ENCODE measurements around the gene TSGA10IP.

Gene TSGA10IP

DNA sequence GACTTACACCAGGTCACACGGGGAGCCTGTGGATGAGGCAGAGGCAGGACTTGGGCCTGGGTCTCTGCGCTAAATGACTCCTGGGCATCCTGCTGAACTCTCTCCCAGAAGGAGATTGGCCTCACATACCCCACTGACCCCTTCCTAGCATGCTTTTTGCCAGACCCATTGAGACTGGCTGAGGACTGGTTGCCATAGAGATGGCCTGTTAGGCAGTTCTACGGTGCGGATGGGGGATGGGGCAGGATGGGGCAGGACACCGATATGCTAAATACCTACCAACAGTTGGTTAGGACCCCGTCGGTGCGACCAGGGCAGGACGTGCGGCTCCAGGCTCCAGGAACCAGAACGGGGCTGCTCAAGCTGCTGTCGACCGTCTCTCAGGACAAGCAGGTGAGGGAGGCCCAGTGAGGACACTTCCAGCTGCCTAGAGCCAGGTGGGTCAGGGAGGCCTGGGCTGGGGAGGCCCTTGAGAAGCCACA, at the start of gene TSGA10IP:
TSS of gene TSGA10IP (plus strand) at position 51 of the 482 bp plus-strand sequence. CDS start at position 247, 196 bp downstream.
- DNase-seq, result no peak

DNA sequence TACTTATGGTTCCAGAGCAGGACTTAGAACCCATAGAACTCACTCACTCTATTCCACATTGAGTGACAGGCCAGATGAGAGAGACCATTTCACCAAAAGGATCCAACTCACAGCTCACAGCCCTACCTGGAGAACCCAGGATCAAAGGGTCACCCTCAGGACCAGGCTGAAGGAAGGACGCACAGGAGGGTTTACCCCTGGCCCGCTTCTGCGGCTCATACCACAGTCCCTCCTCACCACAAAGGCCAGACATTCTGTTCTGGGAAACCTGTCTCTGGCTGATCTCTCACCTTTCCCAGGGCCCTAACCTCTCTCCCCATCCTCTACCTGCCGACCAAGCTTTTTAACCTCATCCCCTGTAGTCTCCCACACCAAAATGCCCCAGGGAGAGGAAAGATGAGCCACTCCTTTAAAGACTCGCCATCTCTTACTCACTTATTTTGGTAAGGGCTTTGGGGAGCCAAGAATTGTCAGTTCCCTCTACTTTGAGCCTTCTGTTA, 49.7 kb upstream of the TSGA10IP start:
- DNase-seq, result no peak

DNA sequence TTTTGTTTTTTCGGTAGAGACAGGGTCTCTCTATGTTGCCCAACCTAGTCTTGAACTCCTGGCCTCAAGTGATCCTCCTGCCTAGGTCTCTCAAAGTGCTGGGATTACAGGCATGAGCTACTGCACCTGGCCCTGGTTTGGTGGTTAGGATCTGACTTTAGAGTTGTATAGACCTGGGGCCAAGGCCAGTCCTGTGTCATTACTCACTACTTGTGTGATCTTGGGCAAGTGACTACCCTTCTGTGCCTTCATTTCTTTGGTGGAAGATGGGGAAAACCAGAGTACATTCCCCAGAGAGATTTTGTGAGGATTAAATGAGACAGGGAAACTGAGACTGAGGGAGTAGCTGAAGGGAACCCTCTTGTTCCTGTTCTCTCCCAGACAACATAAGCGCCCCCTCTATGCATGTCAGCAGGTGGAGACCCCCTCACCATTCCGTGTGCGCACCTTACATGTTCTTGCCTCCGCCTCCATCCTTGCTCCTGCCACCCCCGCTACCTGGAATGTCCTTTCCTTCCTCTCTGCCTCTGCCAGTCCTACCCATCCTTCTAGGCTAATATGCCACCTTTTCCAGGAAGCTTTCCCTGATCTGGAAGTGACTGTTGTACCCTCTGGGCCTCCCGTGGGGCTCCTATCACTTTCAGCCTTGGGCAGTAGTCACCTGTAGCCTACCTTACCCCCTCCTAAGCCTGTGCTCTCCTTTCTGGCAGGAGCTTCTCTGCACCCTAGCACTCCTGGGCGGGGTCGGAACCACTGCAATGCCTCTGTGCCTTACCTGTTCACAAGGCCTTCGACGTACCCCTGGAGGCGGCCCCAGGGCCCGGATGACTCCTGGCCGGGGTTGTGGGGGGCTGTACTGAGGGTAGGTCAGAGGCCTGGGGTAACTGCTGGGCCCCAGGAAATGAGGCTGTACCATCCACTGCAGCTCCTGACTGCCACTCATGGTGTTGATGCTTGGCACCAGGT, 49.0 kb upstream of the TSGA10IP start:
- no peak for DNase-seq

DNA sequence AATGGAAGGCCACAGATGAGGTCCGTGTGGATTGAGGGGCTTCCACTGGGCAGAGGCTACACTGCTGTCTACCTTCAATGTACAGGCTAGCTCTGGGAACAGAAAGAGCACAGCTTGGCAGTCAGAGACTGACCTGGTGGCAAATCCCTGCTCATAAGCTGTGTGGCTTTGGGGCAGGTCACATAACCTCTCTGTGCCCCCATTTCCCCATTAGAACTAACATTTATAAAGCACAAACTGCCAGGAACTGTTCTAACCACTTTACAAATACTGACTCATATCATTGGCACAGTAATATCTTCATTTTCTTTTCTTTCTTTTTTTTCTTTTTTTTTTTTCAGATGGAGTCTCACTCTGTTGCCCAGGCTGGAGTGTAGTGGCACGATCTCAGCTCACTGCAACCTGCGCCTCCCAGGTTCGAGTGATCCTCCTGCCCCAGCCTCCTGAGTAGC, 48.2 kb upstream of the TSGA10IP start:
- no peak for DNase-seq

DNA sequence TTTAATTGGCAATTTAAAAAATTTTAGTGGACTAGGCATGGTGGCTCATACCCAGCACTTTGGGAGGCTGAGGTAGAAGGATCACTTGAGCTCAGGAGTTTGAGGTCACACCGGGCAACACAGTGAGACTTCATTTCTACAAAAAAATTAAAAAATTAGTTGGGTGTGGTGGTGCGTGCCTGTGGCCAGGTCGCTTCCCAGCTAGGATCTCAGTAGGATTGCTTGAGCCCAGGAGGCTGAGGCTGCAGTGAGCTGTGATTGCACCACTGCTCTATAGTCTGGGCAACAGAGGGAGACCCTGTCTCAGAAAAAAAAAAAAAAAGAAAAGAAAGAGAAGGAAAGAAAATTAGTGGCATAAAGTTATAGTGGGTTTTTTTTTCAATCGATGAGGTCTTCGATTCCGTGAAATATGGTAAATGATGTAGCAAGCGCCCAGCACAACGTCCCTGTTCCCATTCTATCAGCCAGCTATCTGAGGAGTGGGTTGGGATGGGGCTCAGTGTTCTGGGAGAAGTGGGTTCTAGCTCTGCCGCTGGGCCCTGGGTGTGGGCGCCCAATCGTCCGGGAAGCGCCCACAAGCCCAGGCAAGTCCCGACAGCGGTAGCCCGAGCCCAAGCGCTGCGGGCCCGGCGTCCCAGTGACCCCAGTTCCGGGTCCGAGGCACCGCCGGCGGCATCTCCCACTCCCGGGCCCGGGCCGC, 46.5 kb upstream of the TSGA10IP start:
- DNase-seq, result no peak

DNA sequence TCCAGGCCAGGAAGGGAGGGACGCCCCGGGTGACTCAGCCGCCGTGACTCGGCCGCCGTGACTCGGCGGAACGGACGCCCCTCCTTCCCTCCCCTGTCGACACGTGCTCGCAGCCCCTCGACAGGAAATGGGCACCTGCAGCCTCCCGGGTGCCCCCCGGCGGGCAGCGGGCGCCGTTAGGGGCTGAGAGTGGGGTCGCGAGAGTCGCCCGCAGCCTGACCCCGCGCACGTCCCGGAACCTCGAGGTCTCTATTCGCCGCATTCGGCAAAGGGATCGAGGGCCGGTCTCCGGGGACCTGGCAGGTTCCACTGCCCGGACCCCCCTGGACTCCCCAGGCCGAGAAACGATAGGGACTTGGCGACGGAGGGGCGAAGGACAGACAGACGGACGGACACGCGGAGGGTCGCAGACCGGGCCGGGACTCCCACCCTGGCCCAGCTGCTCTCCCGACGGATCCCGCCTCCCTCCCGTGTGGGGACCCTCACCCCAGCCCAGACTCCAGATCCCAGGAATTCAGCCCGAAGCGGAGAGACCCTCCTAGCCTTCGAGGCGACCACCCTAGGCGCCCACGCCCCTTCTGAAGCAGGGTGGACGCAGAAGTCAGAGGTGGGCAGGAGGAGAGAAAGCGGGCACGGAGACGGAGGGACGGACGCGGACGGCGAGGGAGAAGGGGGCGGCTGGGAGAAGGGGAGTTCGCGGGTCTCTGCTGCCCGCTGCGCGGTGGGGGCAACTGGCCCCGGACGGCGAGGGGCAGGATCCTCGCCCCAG, 45.7 kb upstream of the TSGA10IP start:
- peak; percentile 67 for DNase-seq

DNA sequence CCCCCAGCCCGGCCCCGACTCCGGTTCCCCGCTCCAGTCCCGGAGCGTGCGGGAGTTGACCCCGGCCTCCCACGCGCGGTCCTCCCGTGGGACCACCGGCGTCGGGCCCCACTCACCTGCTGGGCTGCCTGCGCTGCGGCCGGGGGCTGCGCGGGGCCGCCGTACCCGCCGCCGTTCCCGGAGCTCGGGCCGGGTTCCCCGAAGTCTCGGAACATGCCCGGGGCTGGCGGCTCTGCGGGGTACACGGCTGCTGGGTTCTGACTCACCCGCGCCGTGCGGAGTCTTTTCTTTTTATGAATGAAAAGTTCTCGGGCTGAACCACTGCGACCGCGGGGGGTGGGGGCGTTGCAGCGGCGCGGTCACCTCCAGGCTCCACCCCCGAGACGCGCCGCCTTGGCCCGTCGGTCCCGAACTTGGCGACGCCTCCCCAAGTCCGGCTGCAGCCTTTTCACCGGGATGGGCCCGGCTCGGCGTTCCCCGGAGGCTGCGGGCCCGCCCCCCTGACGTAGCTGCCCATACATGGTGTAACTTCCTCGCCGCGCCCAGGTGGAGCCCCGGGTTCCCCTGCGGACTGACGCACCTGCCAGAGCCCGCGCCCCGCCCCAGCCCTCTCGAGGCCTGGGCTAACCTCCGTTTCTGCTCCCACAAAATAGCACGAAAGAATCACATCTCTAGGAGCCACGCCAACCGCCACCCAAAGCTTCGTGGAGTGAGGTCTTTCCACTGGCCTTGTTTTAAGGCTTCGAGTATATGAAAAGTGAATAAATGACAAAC, 45.0 kb upstream of the TSGA10IP start, which contains the start of gene FOSL1:
TSS of gene FOSL1 (minus strand) at position 264 of the 774 bp plus-strand sequence. CDS start at position 215, 49 bp downstream.
- peak; percentile 95 for DNase-seq

DNA sequence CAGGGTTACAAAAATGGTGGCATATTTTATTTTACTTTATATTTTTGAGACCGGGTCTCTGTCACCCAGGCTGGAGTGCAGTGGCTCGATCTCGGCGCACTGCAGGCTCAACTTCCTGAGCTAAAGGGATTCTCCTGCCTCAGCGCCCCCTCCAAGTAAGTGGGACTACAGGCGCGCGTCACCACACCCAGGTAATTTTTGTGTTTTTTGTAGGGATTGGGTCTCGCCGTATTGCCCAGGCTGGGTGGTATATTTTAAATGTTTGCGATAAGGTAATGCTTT, 44.4 kb upstream of the TSGA10IP start:
- no peak for DNase-seq

DNA sequence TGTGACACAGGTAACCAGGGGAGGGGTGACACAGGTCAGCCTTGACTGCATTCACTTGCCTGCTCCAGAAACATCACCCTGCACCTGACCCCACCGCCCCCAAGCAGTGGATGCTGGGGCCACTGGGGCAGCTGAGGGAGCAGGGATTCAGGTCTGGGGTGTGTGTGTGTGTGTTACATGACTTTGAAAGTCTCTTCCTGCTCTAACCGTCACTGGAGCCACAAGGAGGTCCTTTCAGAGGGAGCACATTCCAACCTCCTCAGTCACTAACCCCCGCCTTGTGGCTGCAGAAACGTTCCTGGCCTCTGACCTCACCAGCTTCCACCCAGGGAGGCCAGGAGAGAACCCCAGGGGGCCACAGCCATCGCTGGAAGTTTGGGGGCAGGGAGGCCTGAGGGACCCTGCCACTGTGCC, 42.2 kb upstream of the TSGA10IP start:
- DNase-seq, result no peak

DNA sequence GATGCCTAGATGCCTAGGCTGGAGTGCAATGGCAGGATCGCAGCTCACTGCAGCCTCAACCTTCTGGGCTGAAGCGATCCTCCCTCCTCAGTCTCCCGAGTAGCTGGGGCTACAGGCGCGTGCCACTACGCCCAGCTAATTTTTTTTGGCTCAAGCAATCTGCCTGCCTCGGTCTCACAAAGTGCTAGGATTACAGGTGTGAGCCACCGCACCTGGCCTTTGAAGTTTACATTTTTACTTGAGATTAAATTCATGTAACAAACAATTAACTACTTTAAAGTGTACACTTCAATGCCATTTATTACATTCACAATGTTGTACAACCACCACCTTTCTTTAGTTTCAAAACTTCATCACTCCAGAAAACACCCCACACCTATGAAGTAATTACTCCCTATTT, 41.6 kb upstream of the TSGA10IP start:
- DNase-seq, result no peak

DNA sequence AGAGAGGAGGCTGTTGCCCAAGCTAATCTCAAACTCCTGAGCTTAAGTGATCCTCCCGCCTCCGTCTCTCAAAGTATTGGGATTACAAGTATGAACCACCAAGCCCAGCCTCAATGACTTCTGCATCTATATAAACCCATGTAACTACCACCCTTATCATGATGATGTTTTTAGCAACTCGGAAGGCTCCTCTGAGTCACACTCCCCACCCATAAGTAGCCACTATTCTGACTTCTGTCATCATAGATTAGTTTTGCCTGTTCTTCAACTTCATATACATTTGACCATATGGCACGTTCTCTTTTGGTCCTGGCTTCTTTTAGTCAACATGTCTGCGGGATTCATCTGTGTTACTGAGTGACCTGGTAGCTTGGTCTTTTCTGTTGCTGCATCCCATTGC, 38.7 kb upstream of the TSGA10IP start:
- no peak for DNase-seq

DNA sequence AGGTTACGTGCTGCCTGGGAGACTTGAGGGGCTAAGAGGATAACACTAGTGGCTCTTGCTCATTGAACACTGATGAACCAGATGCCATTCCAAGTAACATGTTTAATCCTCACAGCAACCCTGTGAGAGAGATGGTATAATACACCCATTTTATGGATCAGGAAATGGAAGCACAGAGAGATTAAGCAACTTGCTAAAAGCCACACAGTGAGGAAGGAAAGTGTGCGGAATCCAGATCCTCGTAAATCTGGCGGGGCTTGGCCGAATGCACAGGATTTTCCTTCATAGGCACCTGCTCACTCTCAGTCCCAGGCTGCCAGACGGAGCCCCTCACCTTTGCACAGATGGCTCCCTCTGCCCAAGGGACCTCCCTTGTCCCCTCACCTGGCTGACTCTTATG, 37.4 kb upstream of the TSGA10IP start:
- no peak for DNase-seq

DNA sequence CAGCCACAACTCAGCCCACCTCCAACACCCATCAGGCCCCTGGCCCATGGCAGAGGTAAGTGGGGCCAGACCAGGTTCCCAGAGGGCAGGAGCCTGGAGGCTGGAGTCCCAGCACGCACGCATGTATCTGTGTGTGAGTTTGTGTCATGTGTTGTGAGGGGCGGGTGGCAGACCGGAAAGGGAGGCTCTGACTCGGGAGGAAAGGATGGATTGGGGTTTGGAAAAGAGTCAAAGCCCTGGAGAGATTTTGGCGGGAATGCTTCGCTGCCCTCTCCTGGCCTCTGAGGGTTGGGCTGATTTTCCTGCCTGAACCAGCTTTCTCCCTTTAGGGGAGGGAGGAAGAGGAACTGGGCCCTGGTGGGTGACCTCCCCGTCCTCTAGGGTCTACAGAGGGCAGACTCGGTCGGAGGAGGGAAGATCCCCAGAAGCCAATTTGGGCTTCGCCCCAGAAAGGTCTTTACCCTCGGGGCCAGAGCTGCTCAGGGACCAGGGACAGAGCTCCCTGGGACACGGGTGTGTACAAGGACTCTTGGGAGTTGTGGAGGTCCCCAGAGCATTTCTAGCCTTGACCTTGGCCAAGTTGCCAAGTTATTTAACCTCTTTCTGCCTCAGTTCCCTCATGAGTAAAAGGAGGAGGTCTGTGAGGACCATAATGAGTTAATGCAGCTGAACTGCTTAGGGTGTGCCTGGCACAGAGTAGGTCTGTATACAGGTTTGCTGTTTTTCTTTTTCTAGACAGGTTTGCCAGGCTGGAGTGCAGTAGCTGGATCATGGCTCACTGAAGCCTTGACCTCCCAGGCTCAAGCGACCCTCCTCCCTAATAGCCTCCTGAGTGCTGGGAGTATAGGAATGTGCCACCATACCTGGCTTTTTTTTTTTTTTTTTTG, 33.4 kb upstream of the TSGA10IP start:
- DNase-seq, result no peak

DNA sequence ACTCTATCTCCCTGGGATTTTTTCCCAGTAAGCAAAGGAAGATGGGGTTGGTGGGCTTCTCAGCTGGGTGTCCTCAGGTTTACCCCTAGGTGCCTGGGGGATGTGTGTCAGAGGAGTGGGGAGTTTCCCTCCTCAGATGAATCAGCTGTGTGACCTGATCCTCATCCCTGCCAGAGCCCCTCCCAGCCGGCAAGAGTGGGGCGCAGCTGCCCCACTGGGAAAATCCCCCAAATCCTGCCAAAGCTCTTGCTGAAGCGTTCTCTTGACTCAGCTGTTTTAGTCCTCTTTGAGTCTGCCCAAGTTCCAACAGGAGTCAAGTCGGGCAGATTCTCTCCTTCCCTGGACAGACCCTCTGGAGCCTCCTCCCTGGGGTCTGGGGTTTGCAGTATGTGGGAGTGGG, 32.4 kb upstream of the TSGA10IP start:
- DNase-seq, result no peak

DNA sequence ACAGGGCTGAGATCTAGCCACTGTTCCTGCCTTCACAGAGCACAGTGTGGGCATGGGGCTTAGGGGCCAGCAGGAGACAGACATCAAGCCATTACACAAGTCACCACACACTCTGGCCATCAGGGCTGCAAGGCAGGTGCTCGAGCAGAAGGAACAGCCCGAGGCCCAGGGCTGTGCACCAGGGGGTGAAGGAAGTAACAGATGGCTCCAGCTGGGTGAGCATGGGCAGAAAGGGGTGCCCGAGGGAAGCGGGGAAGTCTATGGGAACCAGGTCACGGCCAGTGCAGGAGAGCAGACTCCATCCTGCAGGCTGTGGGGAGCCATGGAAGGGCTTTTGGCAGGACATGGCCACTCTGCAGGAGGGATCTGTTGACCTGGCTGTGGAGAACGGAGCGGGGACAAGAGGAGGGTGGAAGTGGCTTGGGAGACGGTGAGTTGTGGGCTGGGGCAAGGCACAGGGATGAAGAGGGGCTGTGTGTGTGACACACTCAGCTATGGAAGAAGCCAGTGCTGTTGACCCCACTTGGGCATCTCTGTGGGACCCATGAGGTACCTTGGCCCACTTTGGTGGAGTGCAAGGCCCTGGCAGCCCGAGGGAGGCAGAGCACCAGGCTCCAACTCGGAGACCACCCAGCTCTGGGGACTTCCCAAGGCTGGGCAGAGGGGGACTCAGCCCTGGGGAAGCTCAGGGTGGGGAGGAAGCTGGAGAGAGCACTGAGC, 30.0 kb upstream of the TSGA10IP start:
- DNase-seq, result no peak

DNA sequence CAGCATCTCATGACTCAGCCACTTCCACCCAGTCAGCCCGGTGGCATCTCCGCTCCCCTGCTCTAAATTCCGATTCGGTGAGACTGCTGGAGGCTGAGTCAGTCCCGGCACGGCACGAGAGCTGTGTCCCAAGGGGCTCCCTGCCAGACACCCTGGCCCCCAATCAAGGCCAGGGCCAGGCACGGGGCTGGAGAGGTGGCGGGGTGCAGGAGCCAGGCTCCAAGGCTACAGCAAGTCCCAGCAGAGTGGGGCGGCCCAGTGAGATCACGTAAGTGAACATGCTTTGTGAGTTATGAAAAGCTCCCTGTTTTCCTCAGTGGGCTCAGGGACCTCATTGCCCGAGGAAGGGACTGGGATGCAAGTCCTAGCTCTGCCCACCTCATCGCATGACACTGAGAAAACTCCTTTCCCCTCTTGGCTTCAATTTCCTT, 29.4 kb upstream of the TSGA10IP start:
- DNase-seq, result peak; percentile 32

DNA sequence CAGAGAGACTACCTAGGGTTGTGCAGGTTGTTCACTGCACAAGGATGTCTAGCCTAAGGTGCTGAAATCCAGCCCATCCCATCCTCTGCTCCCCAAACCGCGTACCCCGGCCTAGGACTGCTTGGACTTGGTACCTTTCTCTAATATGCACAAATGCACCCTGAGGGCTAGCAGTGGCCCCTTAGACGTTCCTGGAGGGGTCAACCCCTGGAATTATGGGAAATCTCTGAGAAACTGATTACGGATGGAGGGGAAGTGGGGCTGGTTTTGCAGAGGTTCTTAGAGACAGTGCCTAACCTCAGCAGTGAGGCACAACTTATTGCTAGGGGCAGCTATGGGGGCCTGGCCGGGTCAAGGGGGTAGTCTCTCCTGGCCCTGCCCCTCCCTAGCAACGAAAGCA, 28.9 kb upstream of the TSGA10IP start:
- DNase-seq, result no peak

DNA sequence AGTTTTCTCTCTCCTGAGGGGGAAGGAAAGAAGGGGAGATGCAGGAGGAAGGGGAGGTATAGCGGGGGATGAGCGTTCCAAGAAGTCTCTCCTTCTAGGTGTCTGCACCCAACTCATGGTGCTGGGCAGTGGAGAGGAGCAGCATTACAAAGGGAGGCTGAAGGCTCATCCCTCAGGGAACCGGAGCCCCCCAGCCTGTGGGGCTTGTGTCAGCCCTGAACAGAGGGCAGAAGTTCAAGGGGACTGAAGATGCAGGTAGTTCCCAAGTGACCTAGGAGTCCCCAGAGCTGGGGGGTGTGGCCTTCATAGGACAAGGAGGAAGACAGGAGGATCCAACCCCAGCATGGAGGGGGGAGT, 28.2 kb upstream of the TSGA10IP start:
- DNase-seq, result no peak

DNA sequence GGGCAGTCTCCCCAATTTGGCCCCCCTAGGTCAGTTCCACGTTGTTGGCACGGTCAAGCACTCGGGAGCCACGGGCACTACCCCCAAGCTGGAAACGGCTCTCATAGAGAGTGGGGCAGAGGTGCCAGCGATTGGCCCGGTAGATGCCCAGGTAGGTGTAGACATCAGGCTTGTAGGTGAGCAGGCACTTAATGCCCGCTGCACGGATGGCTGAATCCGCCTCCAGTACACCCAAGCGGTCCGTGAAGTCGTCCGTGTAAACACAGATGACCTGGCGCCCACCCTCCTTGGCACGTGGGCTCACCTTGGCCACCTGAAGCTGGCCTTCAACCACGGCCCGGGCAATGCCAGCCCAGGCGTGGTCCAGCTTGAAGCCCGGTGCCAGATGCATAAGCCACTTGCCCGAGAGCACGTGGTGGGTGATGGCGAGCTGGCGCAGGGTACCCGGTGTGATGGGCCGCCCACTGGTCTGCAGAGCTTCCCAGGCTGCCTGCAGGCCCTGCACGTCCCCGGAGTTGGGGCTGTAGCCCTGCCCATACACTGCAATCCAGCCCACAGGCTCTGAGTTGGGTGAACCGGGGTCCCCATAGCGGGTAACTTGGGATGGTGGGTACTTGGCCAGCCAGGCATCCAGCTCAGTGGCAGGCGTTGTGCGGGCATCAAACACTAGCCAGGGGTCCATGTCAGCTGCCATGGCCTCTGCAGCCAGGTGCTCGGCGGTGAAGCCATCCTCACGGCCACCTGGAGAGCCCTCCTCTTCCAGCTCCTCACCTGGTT, 27.7 kb upstream of the TSGA10IP start:
- no peak for DNase-seq
